GM12875 (cell line): ENCODE results near the gene FCMR.

ENCODE experiments used
- H3K4me3 ChIP-seq: one replicate; pipeline ENCODE4 v1.5.1; 2011; ENCODE audit warnings: low read depth, low read length, control low read depth
- CTCF ChIP-seq: IDR thresholded peaks from 2 replicates; pipeline ENCODE4 v1.5.1; 2011; ENCODE audit warnings: low read depth, mild to moderate bottlenecking, control low read depth, inconsistent platforms, low read length, moderate library complexity, borderline replicate concordance; ENCODE audit not compliant: insufficient read depth

Gene FCMR

GRCh38 chr1:206940588-206940936, 18.8 kb upstream of the FCMR start:
- no peak for TF ChIP-seq CTCF
- no peak overlapping the region for H3K4me3 ChIP-seq

GRCh38 chr1:206939841-206940587, 18.3 kb upstream of the FCMR start:
- TF ChIP-seq CTCF = no peak
- H3K4me3 ChIP-seq = no peak overlapping the region

GRCh38 chr1:206939131-206939530, 17.4 kb upstream of the FCMR start:
- H3K4me3 ChIP-seq = no peak overlapping the region
- TF ChIP-seq CTCF = no peak

- H3K4me3 ChIP-seq = no peak overlapping the region
- no peak for TF ChIP-seq CTCF
Observed at GRCh38 chr1:206937425-206937824, 15.7 kb upstream of the FCMR start.

- no peak overlapping the region for H3K4me3 ChIP-seq
- TF ChIP-seq CTCF = peak; percentile 81
Observed at GRCh38 chr1:206935491-206936067, 13.8 kb upstream of the FCMR start.

GRCh38 chr1:206933333-206933945, 11.7 kb upstream of the FCMR start:
- peak; percentile 88 for TF ChIP-seq CTCF
- no peak overlapping the region for H3K4me3 ChIP-seq

- no peak for TF ChIP-seq CTCF
- H3K4me3 ChIP-seq = no peak overlapping the region
Observed at GRCh38 chr1:206932177-206932576, 10.4 kb upstream of the FCMR start.
